Measurements from ENCODE around the gene IL22RA2. TPM values are rescaled to one million over a fixed set of nuclear protein-coding genes. Genes with fewer than 3 reads are reported as not detected.

The IL22RA2 gene
- total RNA-seq, 1 experiment from 2014 or later, result not detected

- H2BK20ac ChIP-seq (ENCODE audit: low read depth, low read length, poor library complexity, severe bottlenecking), result no peak overlapping the region
- no peak overlapping the region for H3K27ac ChIP-seq (ENCODE audit: insufficient read length, low read depth, low read length)
- H3K27me3 ChIP-seq (ENCODE audit: insufficient read depth, low read length), result no peaks in the 10 kb centered on the region
- no peak overlapping the region for H3K27ac Mint-ChIP-seq
- peaks cover 2% of the 10 kb centered on the region; the same call in 1 of the 2 replicates for H3K27me3 Mint-ChIP-seq (ENCODE audit: low read depth)
- peaks cover 42 to 47% of the 10 kb centered on the region in 2 experiments for H3K9me3 Mint-ChIP-seq
- H3K9ac ChIP-seq (ENCODE audit: extremely low read depth, insufficient read length, low read length), result no peak overlapping the region
- no peak overlapping the region for H2BK12ac ChIP-seq (ENCODE audit: insufficient read length, low read depth, low read length)
- no peak overlapping the region for H2BK5ac ChIP-seq (ENCODE audit: insufficient read length, low read length)
- H3K79me2 ChIP-seq (ENCODE audit: insufficient read depth, low read length), result no peaks in the 10 kb centered on the region
- peaks cover 18 to 41% (median 23%) of the 10 kb centered on the region in 3 experiments for H3K36me3 Mint-ChIP-seq (ENCODE audit: insufficient read depth in 1 of 3, low read depth in 3 of 3)
- H3K4me1 ChIP-seq (ENCODE audit: insufficient read depth, low read length), result no peaks in the 10 kb centered on the region
- no peak overlapping the region for H3K14ac ChIP-seq (ENCODE audit: insufficient read depth, low read length)
- H3K23ac ChIP-seq (ENCODE audit: insufficient read length, low read depth, low read length), result no peak overlapping the region
- TF ChIP-seq, protein P1, sequence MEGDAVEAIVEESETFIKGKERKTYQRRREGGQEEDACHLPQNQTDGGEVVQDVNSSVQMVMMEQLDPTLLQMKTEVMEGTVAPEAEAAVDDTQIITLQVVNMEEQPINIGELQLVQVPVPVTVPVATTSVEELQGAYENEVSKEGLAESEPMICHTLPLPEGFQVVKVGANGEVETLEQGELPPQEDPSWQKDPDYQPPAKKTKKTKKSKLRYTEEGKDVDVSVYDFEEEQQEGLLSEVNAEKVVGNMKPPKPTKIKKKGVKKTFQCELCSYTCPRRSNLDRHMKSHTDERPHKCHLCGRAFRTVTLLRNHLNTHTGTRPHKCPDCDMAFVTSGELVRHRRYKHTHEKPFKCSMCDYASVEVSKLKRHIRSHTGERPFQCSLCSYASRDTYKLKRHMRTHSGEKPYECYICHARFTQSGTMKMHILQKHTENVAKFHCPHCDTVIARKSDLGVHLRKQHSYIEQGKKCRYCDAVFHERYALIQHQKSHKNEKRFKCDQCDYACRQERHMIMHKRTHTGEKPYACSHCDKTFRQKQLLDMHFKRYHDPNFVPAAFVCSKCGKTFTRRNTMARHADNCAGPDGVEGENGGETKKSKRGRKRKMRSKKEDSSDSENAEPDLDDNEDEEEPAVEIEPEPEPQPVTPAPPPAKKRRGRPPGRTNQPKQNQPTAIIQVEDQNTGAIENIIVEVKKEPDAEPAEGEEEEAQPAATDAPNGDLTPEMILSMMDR (conservative IDR thresholded peaks at IDR 0.05), result no peak
- no peak overlapping the region for H3K4me3 Mint-ChIP-seq
- H3K4me1 Mint-ChIP-seq, result peaks cover 8 to 11% of the 10 kb centered on the region in 2 experiments
- H4K20me1 ChIP-seq (ENCODE audit: control insufficient read depth, insufficient read depth, insufficient read length), result no peaks in the 10 kb centered on the region
- no peak overlapping the region for H2AFZ ChIP-seq (ENCODE audit: low read length)
- H3K9me3 ChIP-seq (ENCODE audit: control insufficient read depth, low read depth, low read length), result peaks cover 17% of the 10 kb centered on the region
- H3K18ac ChIP-seq (ENCODE audit: insufficient read length, low read depth, low read length), result no peak overlapping the region
- H3K23me2 ChIP-seq (ENCODE audit: insufficient read length, low read depth, low read length, poor library complexity, severe bottlenecking), result no peaks in the 10 kb centered on the region
- no peak overlapping the region for H4K5ac ChIP-seq (ENCODE audit: insufficient read length, low read depth, low read length)
- H3T11ph ChIP-seq (ENCODE audit: low read length), result no peak overlapping the region
- no peak overlapping the region for H4K8ac ChIP-seq (replicated peaks; ENCODE audit: insufficient read length, low read depth, low read length)
- no peak overlapping the region for H2BK120ac ChIP-seq (ENCODE audit: low read depth, low read length, poor library complexity, severe bottlenecking)
- H2BK15ac ChIP-seq (ENCODE audit: low read depth, low read length), result no peak overlapping the region
- no peak for DNase-seq
- H3K4me2 ChIP-seq (ENCODE audit: insufficient read depth, insufficient read length, low read length), result no peak overlapping the region
- no peak overlapping the region for H3K4ac ChIP-seq (ENCODE audit: low read depth, low read length)
- no peak overlapping the region for H4K91ac ChIP-seq (ENCODE audit: insufficient read length, low read depth, low read length)
- H3K56ac ChIP-seq (ENCODE audit: insufficient read length, low read depth, low read length), result no peak overlapping the region
- H2AK5ac ChIP-seq (ENCODE audit: insufficient read length, low read length), result no peak overlapping the region
- no peaks in the 10 kb centered on the region for H3K79me1 ChIP-seq (ENCODE audit: insufficient read depth, low read depth, low read length, poor library complexity, severe bottlenecking)
Observed at GRCh38 chr6:137120748-137121147, 52.7 kb downstream of the IL22RA2 start.
